Thyroid gland (tissue), 4 donors: ENCODE data around the gene MAPK1IP1L. TPM values are rescaled to one million over a fixed set of nuclear protein-coding genes. Genes with fewer than 3 reads are reported as not detected.
"Not testable (repeated sequence)": the region's sequence is repeated elsewhere in the genome, so short reads cannot be mapped to it uniquely, and the experiment has no call there.

ENCODE experiments used
- DNase-seq, 2 donors: peaks; one replicate each; pipeline ENCODE4 v3.0.0-alpha.2; 2019
- H3K27ac ChIP-seq, 3 donors: fragments of 200-600 bp; sonication (generic); 1 replicate in 2 of 3; 2 replicates in 1 of 3; pipeline ENCODE4 v1.5.1; 2016 to 2019; ENCODE audit warnings: mild to moderate bottlenecking in 1 of 3, moderate library complexity in 1 of 3
- H3K27me3 ChIP-seq: fragments of 200-600 bp; sonication (generic); one replicate; pipeline ENCODE4 v1.5.1; 2019
- H3K36me3 ChIP-seq, 2 donors: fragments of 200-600 bp; sonication (generic); one replicate each; pipeline ENCODE4 v1.5.1; 2016 to 2019
- H3K4me1 ChIP-seq, 2 donors: fragments of 200-600 bp; sonication (generic); one replicate each; pipeline ENCODE4 v1.5.1; 2017 to 2019
- H3K4me3 ChIP-seq, 3 donors: fragments of 200-600 bp; sonication (generic); replicated peaks in 1 of 3; 1 replicate in 2 of 3; 2 replicates in 1 of 3; pipeline ENCODE4 v1.5.1; 2016; ENCODE audit warnings: mild to moderate bottlenecking in 1 of 3
- H3K9me3 ChIP-seq: fragments of 200-600 bp; sonication (generic); one replicate; pipeline ENCODE4 v1.5.1; 2017
- POLR2A ChIP-seq, 2 donors: fragments of 450-650 bp; IDR thresholded peaks; one replicate each; pipeline ENCODE4 v1.6.1; 2017; ENCODE audit warnings: antibody characterized with exemption in 2 of 2, mild to moderate bottlenecking in 2 of 2, moderate library complexity in 1 of 2
- WGBS, 2 donors: methylation state at CpG; one replicate each; pipeline ENCODE4 v1.1.5; 2017; 5-methylcytosine and 5-hydroxymethylcytosine counted together
- intact Hi-C: fragments of 100-400 bp; cut with DNase I; formaldehyde crosslinking; loops from one replicate; pipeline ENCODE4 v1.15.1; 2023
- total RNA-seq, 4 donors: library from RNA; depleted of rRNA; stranded (reverse); fragments of >200 nt; gene quantifications; one replicate each; pipeline ENCODE4 v1.2.3, GENCODE V29; 2016
- TF ChIP-seq, protein P1 (sequence below), 6 experiments: fragments of 200-600 bp in 3 of 6; fragments of 450-650 bp in 3 of 6; sonication (generic) in 3 of 6; IDR thresholded peaks; one replicate each; pipeline ENCODE4 v1.5.1; 2016 to 2019; ENCODE audit warnings: antibody characterized with exemption in 6 of 6, mild to moderate bottlenecking in 2 of 6, inconsistent platforms in 1 of 6, moderate library complexity in 1 of 6

MAPK1IP1L gene
- total RNA-seq, 4 donors from 2014 or later, result 56.6 to 89.9 (median 69.6) TPM

DNA sequence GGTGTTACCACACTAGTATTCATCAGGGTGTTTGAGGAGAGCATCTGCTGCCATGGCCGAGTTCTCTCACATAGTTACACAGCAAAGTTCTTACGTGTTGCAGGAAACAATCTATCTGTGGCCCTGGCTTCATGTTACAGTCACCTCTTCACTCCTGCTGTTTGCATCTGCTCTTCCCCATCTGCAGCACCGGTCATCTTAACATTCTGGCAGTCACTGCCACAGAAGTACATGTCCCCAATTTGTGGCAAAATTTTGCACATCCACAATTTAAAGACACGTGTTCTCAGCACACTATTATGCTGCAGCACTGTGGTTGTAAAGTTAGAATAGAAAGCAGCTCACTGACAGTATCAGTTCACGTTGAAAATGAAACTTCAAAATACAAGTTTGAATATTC lies 23.2 kb downstream of the MAPK1IP1L start:
- TF ChIP-seq, protein P1, sequence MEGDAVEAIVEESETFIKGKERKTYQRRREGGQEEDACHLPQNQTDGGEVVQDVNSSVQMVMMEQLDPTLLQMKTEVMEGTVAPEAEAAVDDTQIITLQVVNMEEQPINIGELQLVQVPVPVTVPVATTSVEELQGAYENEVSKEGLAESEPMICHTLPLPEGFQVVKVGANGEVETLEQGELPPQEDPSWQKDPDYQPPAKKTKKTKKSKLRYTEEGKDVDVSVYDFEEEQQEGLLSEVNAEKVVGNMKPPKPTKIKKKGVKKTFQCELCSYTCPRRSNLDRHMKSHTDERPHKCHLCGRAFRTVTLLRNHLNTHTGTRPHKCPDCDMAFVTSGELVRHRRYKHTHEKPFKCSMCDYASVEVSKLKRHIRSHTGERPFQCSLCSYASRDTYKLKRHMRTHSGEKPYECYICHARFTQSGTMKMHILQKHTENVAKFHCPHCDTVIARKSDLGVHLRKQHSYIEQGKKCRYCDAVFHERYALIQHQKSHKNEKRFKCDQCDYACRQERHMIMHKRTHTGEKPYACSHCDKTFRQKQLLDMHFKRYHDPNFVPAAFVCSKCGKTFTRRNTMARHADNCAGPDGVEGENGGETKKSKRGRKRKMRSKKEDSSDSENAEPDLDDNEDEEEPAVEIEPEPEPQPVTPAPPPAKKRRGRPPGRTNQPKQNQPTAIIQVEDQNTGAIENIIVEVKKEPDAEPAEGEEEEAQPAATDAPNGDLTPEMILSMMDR (IDR thresholded peaks at IDR 0.05), result no peak
- TF ChIP-seq POLR2A (IDR thresholded peaks at IDR 0.05), result no peak

DNA sequence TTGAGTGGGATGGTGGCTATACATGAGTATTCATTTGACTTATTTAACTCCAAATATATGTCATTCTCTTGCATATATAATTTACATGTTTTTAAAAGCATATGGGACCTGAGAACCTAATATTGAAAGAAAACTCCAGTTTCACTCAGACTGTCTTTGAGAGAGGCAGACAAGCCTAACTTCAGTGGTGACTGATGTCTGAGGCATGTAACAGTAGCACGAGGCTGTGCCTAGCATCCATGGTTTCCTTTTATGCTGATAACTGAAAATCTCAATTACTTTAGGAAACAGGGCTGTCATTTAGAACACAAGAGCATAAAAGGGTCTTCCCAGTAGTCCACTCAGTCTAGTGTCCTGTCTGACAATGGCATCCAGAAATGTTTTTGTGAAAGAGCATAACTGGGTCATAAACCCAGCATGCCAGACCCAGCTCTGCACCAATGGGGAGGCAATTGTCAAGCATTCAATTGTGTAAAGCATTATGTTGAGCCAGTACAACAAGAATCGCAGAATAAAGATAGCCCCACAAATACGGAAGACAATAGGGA lies 24.3 kb downstream of the MAPK1IP1L start:
- WGBS, 2 donors, result 89 to 95% methylated on average over 3 of the region's 3 CpGs
- TF ChIP-seq POLR2A (IDR thresholded peaks at IDR 0.05), result no peak
- TF ChIP-seq, protein P1 (IDR thresholded peaks at IDR 0.05), result no peak

More for the DNA sequence above, 23.2 kb downstream of the MAPK1IP1L start:
- 34% methylated on average over 5 of the region's 5 CpGs for WGBS, 2 donors
- intact Hi-C loops, result no loop called here
- no peaks in the 10 kb centered on the region for H3K9me3 ChIP-seq
- H3K4me1 ChIP-seq, result peaks cover 9 to 19% of the 10 kb centered on the region in 2 donors
- no peak for DNase-seq
- no peaks in the 10 kb centered on the region for H3K27me3 ChIP-seq
- H3K36me3 ChIP-seq, result no peaks in the 10 kb centered on the region
- no peak overlapping the region for H3K27ac ChIP-seq
- H3K4me3 ChIP-seq, result no peak overlapping the region

DNA sequence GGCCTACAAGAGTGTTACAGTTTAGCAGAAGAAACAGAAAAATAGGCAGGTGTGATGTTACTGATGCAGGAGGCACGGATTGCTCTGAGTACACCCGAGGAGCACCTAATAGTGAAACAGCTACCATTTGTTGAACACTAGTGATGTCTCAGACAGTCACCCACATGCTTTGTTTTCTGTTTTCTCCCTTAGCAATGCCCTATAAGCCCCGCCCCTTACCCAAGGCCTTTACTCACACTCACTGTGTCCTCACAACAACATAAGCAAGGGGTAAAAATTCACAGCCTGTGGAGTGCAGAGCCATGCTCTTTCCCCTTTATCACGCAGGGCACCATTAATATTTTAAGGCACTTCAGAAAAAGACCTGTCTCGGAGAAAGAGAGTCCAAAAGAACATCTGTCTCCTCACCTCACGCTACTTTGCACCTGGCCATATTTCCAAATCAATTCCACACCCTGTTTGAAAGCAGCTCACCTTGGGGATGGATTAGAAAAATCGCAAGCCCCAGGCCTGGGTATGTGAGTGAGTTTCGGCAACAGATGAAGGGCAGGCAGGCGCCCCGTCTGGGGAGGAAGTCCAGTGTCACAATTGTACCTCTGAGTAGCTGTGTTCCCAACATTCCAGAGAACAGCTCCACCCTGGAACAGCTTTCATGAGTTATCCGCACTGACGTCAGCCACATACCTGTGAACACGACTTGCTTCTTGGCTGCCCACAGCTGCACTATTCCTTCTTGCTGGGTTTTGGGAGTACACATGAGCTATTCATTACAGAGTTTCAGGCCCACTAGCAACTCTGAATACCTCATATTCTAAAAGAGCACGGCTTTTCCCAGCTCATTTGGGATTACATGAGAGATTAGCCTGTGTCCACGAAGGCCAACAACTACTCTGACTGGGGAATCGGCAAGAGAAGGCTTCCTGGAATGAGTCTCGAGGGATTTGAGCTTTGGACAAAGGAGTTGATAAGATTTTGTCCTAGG lies 26.0 kb downstream of the MAPK1IP1L start:
- Histone ChIP-seq H3K9me3 (no peaks in the 10 kb centered on the region), H3K4me1 (peaks cover 0 to 4% of the 10 kb centered on the region in 2 donors), H3K27ac (no peak overlapping the region), H3K36me3 (no peaks in the 10 kb centered on the region), H3K27me3 (no peaks in the 10 kb centered on the region), H3K4me3 (no peak overlapping the region)
- DNase-seq, result no peak
- TF ChIP-seq POLR2A (IDR thresholded peaks at IDR 0.05), result no peak
- TF ChIP-seq, protein P1 (IDR thresholded peaks at IDR 0.05), result no peak
- intact Hi-C loops, result no loop called here
- WGBS, 2 donors, result 80 to 83% methylated on average over 17 of the region's 17 CpGs

More for the DNA sequence above, 24.3 kb downstream of the MAPK1IP1L start:
- Histone ChIP-seq H3K27me3 (no peaks in the 10 kb centered on the region), H3K36me3 (no peaks in the 10 kb centered on the region), H3K27ac (no peak overlapping the region), H3K4me3 (no peak overlapping the region), H3K4me1 (peaks cover 9 to 19% of the 10 kb centered on the region in 2 donors), H3K9me3 (no peaks in the 10 kb centered on the region)
- intact Hi-C loops, result no loop called here
- no peak for DNase-seq

DNA sequence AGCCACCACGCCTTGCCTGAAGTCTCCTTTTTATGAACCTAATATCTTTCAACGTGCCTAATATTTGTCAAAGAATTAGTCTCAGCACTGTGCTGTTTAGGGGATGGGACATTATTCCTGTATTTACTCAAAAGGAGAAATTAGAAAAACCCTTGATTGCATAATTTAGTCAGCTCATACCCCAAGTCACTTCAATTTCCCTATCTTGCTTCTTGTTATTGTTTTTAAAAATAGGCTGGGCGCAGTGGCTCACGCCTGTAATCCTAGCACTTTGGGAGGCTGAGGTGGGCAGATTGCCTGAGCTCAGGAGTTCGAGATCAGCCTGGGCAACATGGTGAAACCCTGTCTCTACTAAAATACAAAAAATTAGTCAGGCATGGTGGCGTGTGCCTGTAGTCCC lies 28.5 kb downstream of the MAPK1IP1L start:
- H3K27me3 ChIP-seq, DNase-seq, intact Hi-C loops, H3K4me1 ChIP-seq, H3K27ac ChIP-seq, H3K36me3 ChIP-seq, H3K4me3 ChIP-seq, H3K9me3 ChIP-seq: not testable (repeated sequence)
- 89 to 91% methylated on average over 6 of the region's 6 CpGs for WGBS, 2 donors

DNA sequence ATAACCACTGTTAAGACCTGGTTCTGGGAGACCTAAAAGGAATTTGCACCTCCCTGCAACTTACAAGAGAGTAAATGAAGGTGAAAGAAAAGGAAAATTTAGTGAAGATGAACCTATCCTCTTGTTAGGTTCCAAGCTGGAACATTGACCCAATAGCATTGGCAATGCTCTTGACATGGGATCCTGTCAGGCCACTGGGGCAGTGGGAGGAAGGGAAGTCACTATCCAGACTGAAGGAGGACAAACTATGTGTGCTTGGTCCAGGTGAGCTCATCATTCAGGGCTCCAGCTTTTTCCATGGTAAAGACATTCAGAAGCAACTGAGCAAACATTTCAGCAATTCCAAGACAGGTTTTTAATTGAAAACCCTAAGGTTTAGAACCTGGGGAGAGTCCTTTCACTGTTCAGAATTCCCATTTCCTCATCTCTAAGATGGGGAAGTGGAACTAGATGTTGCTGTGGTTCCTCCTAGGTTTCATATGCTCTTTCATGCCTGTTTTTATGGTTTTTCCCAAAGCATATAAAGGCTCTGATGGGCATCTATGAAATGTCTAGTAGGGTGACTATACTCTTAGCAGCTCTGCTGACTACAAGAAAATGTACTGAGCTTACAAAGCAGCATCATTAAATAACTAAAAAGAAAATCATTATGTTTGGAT lies 33.1 kb downstream of the MAPK1IP1L start:
- TF ChIP-seq, protein P1 (IDR thresholded peaks at IDR 0.05), result no peak
- no peak for TF ChIP-seq POLR2A (IDR thresholded peaks at IDR 0.05)
- Histone ChIP-seq H3K27ac (no peak overlapping the region), H3K9me3 (no peaks in the 10 kb centered on the region), H3K27me3 (no peaks in the 10 kb centered on the region), H3K4me3 (no peak overlapping the region), H3K4me1 (no peaks in the 10 kb centered on the region), H3K36me3 (no peaks in the 10 kb centered on the region)
- intact Hi-C loops, result no loop called here
- DNase-seq, result no peak
